Fibroblast of lung (primary cell): Measurements from ENCODE around the gene LAX1. TPM values are rescaled to one million over a fixed set of nuclear protein-coding genes. Genes with fewer than 3 reads are reported as not detected.

Experiments used
- DNase-seq, 2 donors: peaks; one replicate each; pipeline versions ENCODE4 v3.0.0 to v3.0.0-alpha.2; 2010; ENCODE audit warnings: low read depth in 2 of 2
- H2AFZ ChIP-seq: 2 replicates; pipeline ENCODE4 v1.5.1; 2012; ENCODE audit warnings: low read length, control low read depth, inconsistent platforms
- H3K27ac ChIP-seq: 2 replicates; pipeline ENCODE4 v1.5.1; 2011; ENCODE audit warnings: low read length, control low read depth; ENCODE audit not compliant: insufficient read depth
- H3K27me3 ChIP-seq: 2 replicates; pipeline ENCODE4 v1.5.1; 2011; ENCODE audit warnings: mild to moderate bottlenecking, low read length; ENCODE audit not compliant: control insufficient read depth, insufficient read depth
- H3K36me3 ChIP-seq: 2 replicates; pipeline ENCODE4 v1.5.1; 2011; ENCODE audit warnings: low read length; ENCODE audit not compliant: control insufficient read depth, insufficient read depth
- H3K4me1 ChIP-seq: 2 replicates; pipeline ENCODE4 v1.5.1; 2011; ENCODE audit warnings: low read length; ENCODE audit not compliant: control insufficient read depth, insufficient read depth; ENCODE audit errors: extremely low read depth
- H3K4me2 ChIP-seq: 2 replicates; pipeline ENCODE4 v1.5.1; 2011; ENCODE audit warnings: low read length, control low read depth; ENCODE audit not compliant: insufficient read depth; ENCODE audit errors: extremely low read depth
- H3K4me3 ChIP-seq, 4 experiments: fragments of 200-600 bp in 1 of 4; sonication (generic) in 1 of 4; replicated peaks in 1 of 4; 2 replicates each; pipeline ENCODE4 v1.5.1; 2011 to 2016; ENCODE audit warnings: low read length in 4 of 4, low read depth in 3 of 4, mild to moderate bottlenecking in 3 of 4, control low read depth in 2 of 4, inconsistent platforms in 1 of 4, mixed read lengths in 1 of 4; ENCODE audit not compliant: insufficient read depth in 1 of 4; ENCODE audit errors: control extremely low read depth in 1 of 4
- H3K79me2 ChIP-seq: 2 replicates; pipeline ENCODE4 v1.5.1; 2012; ENCODE audit warnings: mild to moderate bottlenecking, low read length, inconsistent platforms; ENCODE audit not compliant: control insufficient read depth, insufficient read depth
- H3K9ac ChIP-seq: 2 replicates; pipeline ENCODE4 v1.5.1; 2011; ENCODE audit warnings: mild to moderate bottlenecking, low read length, control low read depth; ENCODE audit not compliant: insufficient read depth
- H3K9me3 ChIP-seq: 2 replicates; pipeline ENCODE4 v1.5.1; 2012; ENCODE audit warnings: low read depth, low read length; ENCODE audit not compliant: control insufficient read depth, insufficient read depth
- H4K20me1 ChIP-seq: 2 replicates; pipeline ENCODE4 v1.5.1; 2011; ENCODE audit warnings: low read length; ENCODE audit not compliant: control insufficient read depth, insufficient read depth; ENCODE audit errors: extremely low read depth
- EZH2 ChIP-seq: IDR thresholded peaks from 2 replicates; pipeline ENCODE4 v1.5.1; 2012; ENCODE audit warnings: low read length, control low read depth, mild to moderate bottlenecking; ENCODE audit errors: missing control alignments
- polyA plus RNA-seq, 2 donors: library from polyadenylated mRNA; depleted of rRNA in 1 of 2; stranded (reverse) in 1 of 2; unstranded in 1 of 2; fragments of >200 nt; gene quantifications; 2 replicates each; pipeline ENCODE4 v1.2.1, GENCODE V29; 2011 to 2012; ENCODE audit warnings: missing spikeins in 1 of 2
- total RNA-seq: library from RNA; depleted of rRNA; stranded (reverse); fragments of >200 nt; gene quantifications from 2 replicates; pipeline ENCODE4 v1.2.1, GENCODE V29; 2014
- TF ChIP-seq, protein P1 (sequence below), 2 donors: IDR thresholded peaks in 1 of 2; conservative IDR thresholded peaks in 1 of 2; 1 replicate in 1 of 2; 2 replicates in 1 of 2; pipeline ENCODE4 v1.5.1; 2011 to 2012; ENCODE audit warnings: low read length in 2 of 2, control low read depth in 1 of 2, inconsistent platforms in 1 of 2, low read depth in 1 of 2, mild to moderate bottlenecking in 1 of 2

The LAX1 gene
- total and polyA plus RNA-seq, 2 donors (not counting 1 experiment from before 2014, with no cell fraction given): 0.02 TPM; not detected in 1

DNA sequence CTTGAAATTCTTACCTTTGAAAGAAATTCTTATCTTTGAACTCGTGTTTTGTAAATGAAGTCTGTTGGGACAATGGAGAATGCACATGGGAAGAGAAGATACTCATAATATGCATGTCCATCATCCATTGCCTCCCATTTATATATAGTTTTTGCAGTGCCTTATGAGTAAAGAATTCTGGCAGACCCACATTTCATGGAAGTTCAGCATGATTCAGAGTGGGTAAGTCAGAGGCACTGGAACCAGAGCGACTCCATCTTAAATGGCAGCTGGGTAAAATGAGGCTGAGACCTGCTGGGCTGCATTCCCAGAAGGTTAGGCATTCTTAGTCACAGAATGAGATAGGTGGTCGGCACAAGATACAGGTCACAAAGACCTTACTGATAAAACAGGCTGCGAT is 13.8 kb downstream of the LAX1 start:
- Histone ChIP-seq H2AFZ (no peak overlapping the region), H3K36me3 (no peaks in the 10 kb centered on the region), H4K20me1 (no peaks in the 10 kb centered on the region), H3K79me2 (no peaks in the 10 kb centered on the region), H3K27me3 (no peaks in the 10 kb centered on the region), H3K9me3 (no peaks in the 10 kb centered on the region), H3K4me1 (no peaks in the 10 kb centered on the region), H3K4me2 (no peak overlapping the region), H3K9ac (no peak overlapping the region), H3K4me3 (no peak overlapping the region), H3K27ac (no peak overlapping the region)
- TF ChIP-seq EZH2: no peak
- TF ChIP-seq, protein P1, sequence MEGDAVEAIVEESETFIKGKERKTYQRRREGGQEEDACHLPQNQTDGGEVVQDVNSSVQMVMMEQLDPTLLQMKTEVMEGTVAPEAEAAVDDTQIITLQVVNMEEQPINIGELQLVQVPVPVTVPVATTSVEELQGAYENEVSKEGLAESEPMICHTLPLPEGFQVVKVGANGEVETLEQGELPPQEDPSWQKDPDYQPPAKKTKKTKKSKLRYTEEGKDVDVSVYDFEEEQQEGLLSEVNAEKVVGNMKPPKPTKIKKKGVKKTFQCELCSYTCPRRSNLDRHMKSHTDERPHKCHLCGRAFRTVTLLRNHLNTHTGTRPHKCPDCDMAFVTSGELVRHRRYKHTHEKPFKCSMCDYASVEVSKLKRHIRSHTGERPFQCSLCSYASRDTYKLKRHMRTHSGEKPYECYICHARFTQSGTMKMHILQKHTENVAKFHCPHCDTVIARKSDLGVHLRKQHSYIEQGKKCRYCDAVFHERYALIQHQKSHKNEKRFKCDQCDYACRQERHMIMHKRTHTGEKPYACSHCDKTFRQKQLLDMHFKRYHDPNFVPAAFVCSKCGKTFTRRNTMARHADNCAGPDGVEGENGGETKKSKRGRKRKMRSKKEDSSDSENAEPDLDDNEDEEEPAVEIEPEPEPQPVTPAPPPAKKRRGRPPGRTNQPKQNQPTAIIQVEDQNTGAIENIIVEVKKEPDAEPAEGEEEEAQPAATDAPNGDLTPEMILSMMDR (conservative IDR thresholded peaks at IDR 0.05 in 1 of 2, IDR thresholded peaks at IDR 0.05 in 1 of 2; ENCODE audit: low read depth in 1 of 2, low read length in 2 of 2): no peak
- no peak for DNase-seq

- Histone ChIP-seq H2AFZ (no peak overlapping the region), H3K27ac (no peak overlapping the region), H3K4me2 (no peak overlapping the region), H3K4me3 (no peak overlapping the region), H3K9ac (no peak overlapping the region), H3K9me3 (no peaks in the 10 kb centered on the region), H3K27me3 (no peaks in the 10 kb centered on the region), H3K79me2 (no peaks in the 10 kb centered on the region), H4K20me1 (no peaks in the 10 kb centered on the region), H3K36me3 (no peaks in the 10 kb centered on the region), H3K4me1 (no peaks in the 10 kb centered on the region)
- no peak for DNase-seq
- TF ChIP-seq EZH2: no peak
- TF ChIP-seq, protein P1 (conservative IDR thresholded peaks at IDR 0.05 in 1 of 2, IDR thresholded peaks at IDR 0.05 in 1 of 2; ENCODE audit: low read depth in 1 of 2, low read length in 2 of 2): no peak
Measured at GRCh38 chr1:203781962-203782361, 17.0 kb downstream of the LAX1 start.

DNA sequence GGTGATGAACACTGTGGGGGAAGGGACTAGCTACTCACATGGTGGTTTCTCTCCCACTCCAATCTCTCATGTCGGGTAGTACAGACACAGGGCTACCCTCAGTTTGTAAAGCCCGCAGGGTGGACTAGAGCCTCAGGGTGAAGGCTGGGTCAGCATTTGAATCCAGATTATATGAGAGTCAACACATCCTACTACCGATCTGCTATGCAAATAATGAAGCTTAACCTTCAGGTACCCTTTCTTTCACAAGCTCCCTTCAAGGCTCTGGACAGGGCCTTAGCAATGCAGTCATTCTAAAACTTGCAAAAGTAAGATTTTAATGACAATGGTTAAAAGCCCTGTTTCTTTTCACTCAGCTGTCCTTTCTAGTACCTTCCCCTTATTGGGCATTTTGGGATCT is 25.0 kb downstream of the LAX1 start:
- no peak overlapping the region for H3K4me2 ChIP-seq
- TF ChIP-seq, protein P1 (conservative IDR thresholded peaks at IDR 0.05 in 1 of 2, IDR thresholded peaks at IDR 0.05 in 1 of 2; ENCODE audit: low read depth in 1 of 2, low read length in 2 of 2): no peak
- TF ChIP-seq EZH2: no peak
- no peaks in the 10 kb centered on the region for H3K79me2 ChIP-seq
- no peak overlapping the region for H2AFZ ChIP-seq
- no peaks in the 10 kb centered on the region for H3K36me3 ChIP-seq
- no peaks in the 10 kb centered on the region for H3K4me1 ChIP-seq
- no peaks in the 10 kb centered on the region for H3K9me3 ChIP-seq
- no peak overlapping the region for H3K4me3 ChIP-seq
- H4K20me1 ChIP-seq: no peaks in the 10 kb centered on the region
- no peaks in the 10 kb centered on the region for H3K27me3 ChIP-seq
- no peak overlapping the region for H3K27ac ChIP-seq
- no peak for DNase-seq
- H3K9ac ChIP-seq: no peak overlapping the region
